Right kidney (tissue), 9 donors: ENCODE data around the gene KRTAP5-6.

Experiments used
- DNase-seq: peaks from one replicate; pipeline ENCODE4 v3.0.0-alpha.2; 2016
- long read RNA-seq, 8 donors: transcript quantifications; one replicate each; lab custom pipeline, GENCODE V29; 2026

KRTAP5-6 gene
- long read RNA-seq, donor 1 = 0 reads
- long read RNA-seq, donor 2 = 0 reads
- long read RNA-seq, donor 3 = 0 reads
- long read RNA-seq, donor 4 = 0 reads
- long read RNA-seq, donor 5 = 0 reads
- long read RNA-seq, donor 6 = 0 reads
- long read RNA-seq, donor 7 = 0 reads
- long read RNA-seq, donor 8 = 0 reads

- DNase-seq = no peak
Observed at GRCh38 chr11:1696608-1697570, at the start of gene KRTAP5-6. TSS of gene KRTAP5-6 (plus strand) at chr11:1697195. CDS start at chr11:1697246, 51 bp downstream.

GRCh38 chr11:1647901-1648652 is 48.9 kb upstream of the KRTAP5-6 start:
- no peak for DNase-seq

GRCh38 chr11:1648653-1649420 is 48.2 kb upstream of the KRTAP5-6 start:
- DNase-seq = no peak

GRCh38 chr11:1650034-1650917 is 46.7 kb upstream of the KRTAP5-6 start:
- no peak for DNase-seq

- no peak for DNase-seq
Observed at GRCh38 chr11:1650918-1651262, 46.1 kb upstream of the KRTAP5-6 start.

GRCh38 chr11:1651411-1651980 is 45.5 kb upstream of the KRTAP5-6 start:
- DNase-seq = no peak

GRCh38 chr11:1652026-1652425 is 45.0 kb upstream of the KRTAP5-6 start:
- DNase-seq = no peak

- no peak for DNase-seq
Observed at GRCh38 chr11:1652442-1652770, 44.6 kb upstream of the KRTAP5-6 start.

- DNase-seq = peak; percentile 75
Observed at GRCh38 chr11:1652771-1653540, 44.0 kb upstream of the KRTAP5-6 start.

GRCh38 chr11:1653541-1654387 is 43.2 kb upstream of the KRTAP5-6 start:
- no peak for DNase-seq

GRCh38 chr11:1654388-1655167 is 42.4 kb upstream of the KRTAP5-6 start:
- DNase-seq = no peak

- DNase-seq = no peak
Observed at GRCh38 chr11:1655168-1656060, 41.6 kb upstream of the KRTAP5-6 start.

GRCh38 chr11:1656061-1656441 is 40.9 kb upstream of the KRTAP5-6 start:
- no peak for DNase-seq

GRCh38 chr11:1656670-1657069 is 40.3 kb upstream of the KRTAP5-6 start:
- DNase-seq = no peak

GRCh38 chr11:1659506-1659905 is 37.5 kb upstream of the KRTAP5-6 start:
- no peak for DNase-seq

GRCh38 chr11:1660111-1660867 is 36.7 kb upstream of the KRTAP5-6 start:
- DNase-seq = no peak
